K562 (cell line): ENCODE measurements around the gene TULP4. TPM values are rescaled to one million over a fixed set of nuclear protein-coding genes. Genes with fewer than 3 reads are reported as not detected.

ENCODE experiments used
- ATAC-seq: fragments of 200-7000 bp; cut with Tn5 transposase; 3 replicates; pipeline ENCODE4 v1.9.1; 2020; ENCODE audit warnings: moderate library complexity
- BruUV-seq: library from RNA; stranded (reverse); fragments of 400-500 nt; replicated peaks from 2 replicates; lab custom pipeline; 2021; lab: Mats Ljungman, UMichigan
- CTCF ChIA-PET: fragments of 300-600 bp; formaldehyde crosslinking; extraction: SDS; loops from one replicate; lab custom pipeline; 2021; ENCODE audit warnings: low intra/inter-chr PET ratio; lab: Yijun Ruan, JAX
- POLR2A ChIA-PET: fragments of 300-600, 350-650 bp; sonication (Branson Sonifier 250); formaldehyde crosslinking; extraction: SDS; loops from one replicate; lab custom pipeline; 2021; ENCODE audit warnings: antibody characterized with exemption, inconsistent platforms; lab: Yijun Ruan, JAX
- DNase-seq, 4 experiments: peaks; one replicate each; pipeline versions ENCODE4 v3.0.0 to v3.0.0-alpha.2; 2011 to 2018; ENCODE audit warnings: low spot score in 3 of 4, mixed read lengths in 3 of 4; ENCODE audit errors: extremely low read depth in 1 of 4
- FAIRE-seq: peaks from 2 replicates; lab custom pipeline; 2011; peaks lifted over from hg19 to GRCh38; lab: Jason Lieb, UNC
- H2AFZ ChIP-seq: 2 replicates; pipeline ENCODE4 v1.6.0; 2011; ENCODE audit warnings: low read depth, low read length, control low read depth, inconsistent platforms
- H3K27ac ChIP-seq: fragments of 200-600 bp; 3 replicates; pipeline ENCODE4 v1.8.0; 2011; ENCODE audit warnings: low read depth, mild to moderate bottlenecking, control low read depth, inconsistent platforms, low read length, moderate library complexity, mixed read lengths; ENCODE audit errors: extremely low read depth
- H3K27me3 ChIP-seq, 2 experiments: fragments of 300-600 bp in 1 of 2; 2 replicates in 1 of 2; 3 replicates in 1 of 2; pipeline versions ENCODE4 v1.6.0 to v1.8.0; 2011; ENCODE audit warnings: inconsistent platforms in 2 of 2, low read length in 2 of 2, mild to moderate bottlenecking in 1 of 2, mixed read lengths in 1 of 2, moderate library complexity in 1 of 2; ENCODE audit not compliant: control insufficient read depth in 2 of 2, insufficient read depth in 2 of 2
- H3K36me3 ChIP-seq: fragments of 300-600 bp; 3 replicates; pipeline ENCODE4 v1.8.0; 2011; ENCODE audit warnings: mild to moderate bottlenecking, low read length, inconsistent platforms; ENCODE audit not compliant: control insufficient read depth, insufficient read depth
- H3K4me1 ChIP-seq, 2 experiments: fragments of 200-600 bp in 1 of 2; replicated peaks in 1 of 2; 2 replicates in 1 of 2; 3 replicates in 1 of 2; pipeline versions ENCODE4 v1.5.1 to v1.8.0; 2011; ENCODE audit warnings: inconsistent platforms in 2 of 2, low read length in 2 of 2, mild to moderate bottlenecking in 1 of 2, mixed read lengths in 1 of 2, moderate library complexity in 1 of 2; ENCODE audit not compliant: control insufficient read depth in 2 of 2, insufficient read depth in 2 of 2
- H3K4me2 ChIP-seq: 2 replicates; pipeline ENCODE4 v1.6.1; 2011; ENCODE audit warnings: low read length, control low read depth, inconsistent platforms, mixed read lengths; ENCODE audit not compliant: insufficient read depth
- H3K4me3 ChIP-seq: fragments of 200-600 bp; sonication (generic), shearing (Covaris generic); 2 replicates; pipeline ENCODE4 v1.5.1; 2016; ENCODE audit warnings: control low read depth, inconsistent platforms
- H3K79me2 ChIP-seq: fragments of 200-600 bp; 3 replicates; pipeline ENCODE4 v1.8.0; 2011; ENCODE audit warnings: low read length, inconsistent platforms; ENCODE audit not compliant: control insufficient read depth, insufficient read depth
- H3K9ac ChIP-seq, 2 experiments: 2 replicates each; pipeline versions ENCODE4 v1.6.0 to v1.6.1; 2011; ENCODE audit warnings: low read depth in 2 of 2, low read length in 2 of 2, control low read depth in 1 of 2, inconsistent platforms in 1 of 2, mild to moderate bottlenecking in 1 of 2, mixed read lengths in 1 of 2; ENCODE audit not compliant: insufficient read depth in 1 of 2
- H3K9me1 ChIP-seq: one replicate; pipeline ENCODE4 v1.6.0; 2011; ENCODE audit warnings: inconsistent platforms, mild to moderate bottlenecking, low read length, moderate library complexity; ENCODE audit not compliant: control insufficient read depth, insufficient read depth
- H3K9me3 ChIP-seq: replicated peaks from 2 replicates; pipeline ENCODE4 v1.5.1; 2011; ENCODE audit warnings: low read depth, low read length, inconsistent platforms; ENCODE audit not compliant: control insufficient read depth, insufficient read depth
- H4K20me1 ChIP-seq: replicated peaks from 2 replicates; pipeline ENCODE4 v1.6.1; 2011; ENCODE audit warnings: low read length, inconsistent platforms, mixed read lengths; ENCODE audit not compliant: control insufficient read depth, insufficient read depth
- ATF6 ChIP-seq: sonication (generic); formaldehyde crosslinking; IDR thresholded peaks from 2 replicates; pipeline ENCODE4 v1.4.0; 2020; ENCODE audit warnings: mild to moderate bottlenecking, missing genetic modification reagents
- CBX1 ChIP-seq: sonication (generic); IDR thresholded peaks from 2 replicates; pipeline ENCODE4 v1.6.1; 2016; ENCODE audit warnings: antibody characterized with exemption, low read depth, mild to moderate bottlenecking
- CHCHD3 ChIP-seq: fragments of 250-450 bp; sonication (Bioruptor Pico); IDR thresholded peaks from 2 replicates; pipeline ENCODE4 v2.1.2; 2022; ENCODE audit warnings: mild to moderate bottlenecking
- ELF4 ChIP-seq: fragments of 450-650 bp; formaldehyde crosslinking; IDR thresholded peaks from 2 replicates; pipeline ENCODE4 v1.4.0; 2022; ENCODE audit warnings: missing genetic modification characterization
- ETV6 ChIP-seq, 3 experiments: fragments of 150-350 bp in 1 of 3; sonication (generic) in 1 of 3; formaldehyde crosslinking in 1 of 3; IDR thresholded peaks; 2 replicates each; pipeline versions ENCODE4 v1.6.1 to v1.8.0; 2014 to 2022; ENCODE audit warnings: borderline replicate concordance in 2 of 3, low read depth in 2 of 3, antibody characterized with exemption in 1 of 3, low read length in 1 of 3, mild to moderate bottlenecking in 1 of 3, missing genetic modification reagents in 1 of 3
- GABPB2 ChIP-seq: fragments of 250-450 bp; sonication (Bioruptor Pico); conservative IDR thresholded peaks from 2 replicates; pipeline ENCODE4 v1.5.1; 2021; ENCODE audit warnings: mild to moderate bottlenecking
- MAX ChIP-seq: sonication (generic); formaldehyde crosslinking; IDR thresholded peaks from 2 replicates; pipeline ENCODE4 v1.9.0; 2022; ENCODE audit warnings: mild to moderate bottlenecking, missing genetic modification reagents
- NCOA1 ChIP-seq: fragments of 450-650 bp; IDR thresholded peaks from 2 replicates; pipeline ENCODE4 v1.6.1; 2016; ENCODE audit warnings: low read depth
- NCOA2 ChIP-seq, 2 experiments: fragments of 450-650 bp; IDR thresholded peaks; 2 replicates each; pipeline ENCODE4 v1.6.1; 2018; ENCODE audit warnings: mild to moderate bottlenecking in 2 of 2, moderate library complexity in 1 of 2; ENCODE audit not compliant: partially characterized antibody in 2 of 2
- SLC30A9 ChIP-seq: fragments of 250-450 bp; sonication (Bioruptor Pico); IDR thresholded peaks from 2 replicates; pipeline ENCODE4 v1.8.0; 2022; ENCODE audit warnings: mild to moderate bottlenecking, moderate library complexity
- SNRNP70 ChIP-seq: fragments of 200-400 bp; formaldehyde crosslinking; optimal IDR thresholded peaks from 2 replicates; pipeline ENCODE3; 2017; ENCODE audit warnings: low read depth, low read length
- ZNF165 ChIP-seq: fragments of 250-450 bp; sonication (Bioruptor Pico); IDR thresholded peaks from 2 replicates; pipeline ENCODE4 v1.4.0; 2020; ENCODE audit warnings: borderline replicate concordance
- ZNF655 ChIP-seq: fragments of 250-450 bp; sonication (Bioruptor Pico); IDR thresholded peaks from 2 replicates; pipeline ENCODE4 v1.5.0; 2021
- ZNF830 ChIP-seq: fragments of 250-450 bp; sonication (Bioruptor Pico); IDR thresholded peaks from 2 replicates; pipeline ENCODE4 v1.5.0; 2021; ENCODE audit warnings: mild to moderate bottlenecking
- WGBS: fragments of 100-300 bp; shearing (Covaris generic); methylation state at CpG from one replicate; pipeline ENCODE4 v1.1.6; 2016; ENCODE audit warnings: low coverage, mixed read lengths; ENCODE audit not compliant: insufficient coverage; ENCODE audit errors: missing lambda C conversion rate; 5-methylcytosine and 5-hydroxymethylcytosine counted together
- in situ Hi-C: fragments of 300-500 bp; cut with MboI; formaldehyde crosslinking; loops from 4 replicates; pipeline ENCODE4 v1.15.0; 2018; ENCODE audit warnings: inconsistent platforms, mixed read lengths
- intact Hi-C: fragments of 100-400 bp; cut with micrococcal nuclease; formaldehyde crosslinking; loops from 2 replicates; pipeline ENCODE4 v1.14.2; 2022
- polyA plus RNA-seq, 8 experiments: library from polyadenylated mRNA; depleted of rRNA in 4 of 8; stranded (reverse) in 5 of 8; unstranded in 3 of 8; fragments of >200 nt; fragmentation: Nextera tagmentation in 2 of 8; fragmentation: Illumina TruSeq in 1 of 8; extraction: Ambion mirVana in 2 of 8; extraction: Trizol in 1 of 8; gene quantifications; 2 replicates each; pipeline versions ENCODE4 v1.2.1 to v1.2.3, GENCODE V29; 2011 to 2014; ENCODE audit warnings: inconsistent platforms in 1 of 8, missing spikeins in 1 of 8
- total RNA-seq, 7 experiments: library from RNA; depleted of rRNA in 6 of 7; stranded (reverse); fragments of >200 nt in 6 of 7; fragmentation: Illumina TruSeq in 2 of 7; extraction: Trizol in 2 of 7; gene quantifications; 2 replicates each; pipeline versions ENCODE4 v1.2.1 to v1.2.3, GENCODE V29; 2011 to 2021; ENCODE audit warnings: low replicate concordance in 1 of 7
- TF ChIP-seq, protein P1 (sequence below): fragments of 200-800 bp; sonication (Bioruptor generic); IDR thresholded peaks from 2 replicates; pipeline ENCODE4 v1.6.1; 2017; ENCODE audit warnings: missing genetic modification characterization, missing compliant biosample characterization

TULP4 gene
- total and polyA plus RNA-seq, 9 of the 15 experiments (the other 6 are each of a cell fraction or from before 2014, with no cell fraction given) = 1.2 to 50.4 (median 11.0) TPM

DNA sequence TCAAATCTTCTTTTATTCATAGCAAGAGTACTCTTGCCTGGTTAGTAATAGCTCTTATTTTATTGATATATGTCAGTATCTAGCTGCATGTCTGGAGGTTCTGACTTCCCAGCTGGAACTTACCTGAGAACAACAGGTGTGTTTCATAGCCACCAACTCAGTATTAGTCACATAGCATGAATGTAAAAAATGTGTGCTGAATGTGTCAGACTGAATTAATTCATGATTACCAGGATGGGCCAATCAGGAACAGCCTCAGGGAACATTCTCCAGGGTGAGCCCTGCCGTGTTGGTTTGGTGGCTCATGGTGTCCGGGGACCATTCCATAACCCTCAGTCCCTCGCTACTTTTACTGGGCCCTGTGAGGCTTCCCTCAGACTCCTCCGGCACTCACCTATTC, 99.7 kb downstream of the TULP4 start (continued):
- TF ChIP-seq ATF6 (CRISPR knock-in tag) (no peak), CHCHD3 (CRISPR knock-in tag) (no peak), NCOA1 (no peak), ZNF165 (CRISPR knock-in tag) (no peak), ELF4 (CRISPR knock-in tag) (no peak)
- TF ChIP-seq, all 486 proteins: peak for 0

DNA sequence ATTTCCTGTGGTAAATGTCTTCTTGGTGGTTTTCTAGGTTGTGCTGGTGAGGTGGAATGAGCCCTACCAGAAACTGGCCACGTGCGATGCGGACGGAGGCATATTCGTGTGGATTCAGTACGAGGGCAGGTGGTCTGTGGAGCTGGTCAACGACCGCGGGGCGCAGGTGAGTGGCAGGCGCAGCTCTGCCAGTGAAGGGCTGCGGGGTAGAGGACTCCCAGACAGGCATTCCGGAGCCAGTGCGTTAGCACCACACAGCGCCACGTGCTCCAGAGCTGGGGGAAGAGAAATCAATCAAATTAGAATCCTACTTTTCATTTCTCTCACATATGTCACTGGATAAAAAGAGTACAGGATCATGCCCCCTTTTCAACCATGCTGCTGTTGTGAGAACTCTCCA, 100.8 kb downstream of the TULP4 start:
- no TSS peak for BruUV-seq
- no peak overlapping the region for H3K4me3 ChIP-seq
- POLR2A ChIA-PET = interaction anchor here (1.0 to 2.2 kb wide), 2 partner anchors 8 to 9 kb away, joined by 3 to 10 read pairs; no protein-coding TSS in a partner anchor
- TF ChIP-seq MAX = no peak
- no peak for TF ChIP-seq ZNF655 (CRISPR knock-in tag)
- no peak for TF ChIP-seq GABPB2 (CRISPR knock-in tag)
- no peak for TF ChIP-seq ZNF830 (CRISPR knock-in tag)
- no peak for TF ChIP-seq CBX1
- TF ChIP-seq NCOA2 (IDR thresholded peaks at IDR 0.05; ENCODE audit: partially characterized antibody in 2 of 2) = no peak
- TF ChIP-seq, protein P1, sequence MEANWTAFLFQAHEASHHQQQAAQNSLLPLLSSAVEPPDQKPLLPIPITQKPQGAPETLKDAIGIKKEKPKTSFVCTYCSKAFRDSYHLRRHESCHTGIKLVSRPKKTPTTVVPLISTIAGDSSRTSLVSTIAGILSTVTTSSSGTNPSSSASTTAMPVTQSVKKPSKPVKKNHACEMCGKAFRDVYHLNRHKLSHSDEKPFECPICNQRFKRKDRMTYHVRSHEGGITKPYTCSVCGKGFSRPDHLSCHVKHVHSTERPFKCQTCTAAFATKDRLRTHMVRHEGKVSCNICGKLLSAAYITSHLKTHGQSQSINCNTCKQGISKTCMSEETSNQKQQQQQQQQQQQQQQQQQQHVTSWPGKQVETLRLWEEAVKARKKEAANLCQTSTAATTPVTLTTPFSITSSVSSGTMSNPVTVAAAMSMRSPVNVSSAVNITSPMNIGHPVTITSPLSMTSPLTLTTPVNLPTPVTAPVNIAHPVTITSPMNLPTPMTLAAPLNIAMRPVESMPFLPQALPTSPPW (CRISPR knock-in tag) = no peak
- TF ChIP-seq SNRNP70 = no peak
- no peak for TF ChIP-seq ETV6 (IDR thresholded peaks at IDR 0.05; ENCODE audit: borderline replicate concordance in 1 of 2, low read depth in 2 of 2, low read length in 1 of 2)
- TF ChIP-seq ETV6 (CRISPR knock-in tag; IDR thresholded peaks at IDR 0.05; ENCODE audit: borderline replicate concordance) = no peak
- no peak for TF ChIP-seq SLC30A9 (CRISPR knock-in tag)

More for the DNA sequence above, 100.8 kb downstream of the TULP4 start:
- Histone ChIP-seq H2AFZ (no peak overlapping the region), H3K79me2 (no peaks in the 10 kb centered on the region), H3K27ac (no peak overlapping the region), H3K9me3 (no peaks in the 10 kb centered on the region), H3K9ac (peak overlapping the region in 1 of 2 experiments; percentile 38; a peak in 1 of 4 replicates), H3K36me3 (peaks cover 18% of the 10 kb centered on the region; the same call in 1 of the 3 replicates), H3K4me1 (peaks cover 12 to 15% of the 10 kb centered on the region in 2 experiments), H3K9me1 (no peaks in the 10 kb centered on the region), H3K4me2 (no peak overlapping the region; the same call in 1 of the 2 replicates), H4K20me1 (no peaks in the 10 kb centered on the region), H3K27me3 (no peaks in the 10 kb centered on the region)
- DNase-seq (no peak), ATAC-seq (no peak), FAIRE-seq (no peak)
- WGBS = 94% methylated on average over 14 of the region's 16 CpGs
- CTCF ChIA-PET = no interaction called here
- in situ Hi-C loops (no loop called here), intact Hi-C loops (no loop called here)
